ENCODE results near the gene ABCG2.
"Not testable (repeated sequence)": the region's sequence is repeated elsewhere in the genome, so short reads cannot be mapped to it uniquely, and the experiment has no call there.

Gene ABCG2

DNA sequence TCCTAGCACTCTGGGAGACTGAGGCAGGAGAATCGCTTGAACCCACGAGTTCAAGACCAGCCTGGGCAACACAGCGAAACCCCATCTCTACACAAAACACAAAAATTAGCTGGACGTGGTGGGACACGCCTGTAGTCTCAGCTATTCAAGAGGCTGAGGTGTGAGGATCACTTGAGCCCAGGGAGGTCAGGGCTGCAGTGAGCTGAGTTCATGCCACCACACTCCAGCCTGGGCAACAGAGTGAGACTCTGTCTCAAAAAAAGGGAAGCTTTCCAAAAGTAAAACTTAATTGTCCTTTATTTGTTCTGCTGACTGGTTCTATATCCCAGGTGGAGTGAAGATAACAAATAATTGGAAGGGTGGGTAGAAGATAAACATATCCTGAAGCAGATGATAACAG is 45.6 kb downstream of the ABCG2 start:
- DNase-seq (ENCODE audit: low spot score): no peak

DNA sequence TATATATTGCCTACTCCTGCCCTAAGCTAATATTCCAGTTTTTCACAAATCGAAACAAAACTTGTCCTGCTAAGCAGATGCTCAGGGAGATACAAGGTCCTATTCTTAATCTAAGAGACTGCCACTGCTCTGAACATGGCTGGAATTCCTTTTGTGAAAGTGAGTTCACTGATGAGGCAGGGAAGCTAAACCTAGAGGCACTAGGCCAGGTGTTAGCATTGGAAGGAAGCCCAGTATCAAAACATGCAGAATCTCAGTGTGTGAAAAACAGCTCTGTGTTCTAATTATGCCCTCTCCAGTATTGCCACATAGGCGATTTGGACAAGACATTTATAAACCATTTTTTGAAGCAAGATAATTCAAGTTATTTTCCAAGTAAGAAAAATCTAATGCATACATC is 47.6 kb downstream of the ABCG2 start:
- no peak for DNase-seq (ENCODE audit: low spot score)

DNA sequence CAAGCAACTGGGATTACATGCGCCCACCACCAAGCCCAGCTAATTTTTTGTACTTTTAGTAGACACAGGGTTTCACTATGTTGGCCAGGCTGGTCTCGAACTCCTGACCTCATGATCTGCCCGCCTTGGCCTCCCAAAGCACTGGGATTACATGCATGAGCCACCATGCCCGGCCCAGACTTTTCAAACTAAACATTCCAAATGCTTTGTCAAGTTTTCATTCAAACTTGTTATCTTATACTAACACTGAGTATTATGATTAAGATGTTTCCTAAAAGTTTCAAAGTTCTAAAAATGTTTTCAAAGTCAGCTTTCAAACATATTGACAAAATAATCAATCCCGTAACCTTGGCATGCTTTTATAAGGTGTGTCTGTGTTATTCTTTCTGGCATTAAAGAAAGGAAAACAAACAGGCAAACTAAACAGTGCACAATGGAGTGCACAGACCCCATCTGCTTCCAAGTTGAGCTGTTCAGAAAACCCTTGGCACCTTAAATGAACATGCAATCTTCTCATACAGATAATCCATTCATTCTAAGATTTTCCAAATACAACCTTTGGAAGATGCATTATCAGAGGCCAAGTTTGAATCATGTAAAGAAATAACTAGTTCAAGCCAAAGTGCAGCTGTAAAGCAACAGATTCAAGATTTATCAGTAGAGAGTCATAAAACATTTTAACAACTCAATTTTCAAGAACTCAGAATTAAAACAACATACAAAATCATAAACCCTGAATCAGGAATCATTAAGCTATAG is 49.1 kb downstream of the ABCG2 start:
- no peak for DNase-seq (ENCODE audit: low spot score)

DNA sequence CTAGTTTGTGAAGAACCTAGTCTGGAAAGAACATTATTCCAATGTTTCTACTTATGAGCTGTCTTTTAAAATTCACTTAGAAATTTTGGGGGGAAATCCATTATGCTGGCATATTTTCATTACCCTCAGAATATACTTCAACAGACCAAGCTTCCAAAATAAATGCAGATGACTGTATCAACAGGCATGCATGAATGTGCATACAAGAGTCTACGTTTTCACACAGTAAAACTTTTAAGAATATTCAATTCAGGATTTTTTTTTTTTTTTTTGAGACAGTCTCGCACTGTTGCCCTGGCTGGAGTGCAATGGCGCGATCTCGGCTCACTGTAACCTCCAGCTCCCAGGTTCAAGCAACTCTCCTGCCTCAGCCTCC is 49.7 kb downstream of the ABCG2 start:
- DNase-seq (ENCODE audit: low spot score): no peak

DNA sequence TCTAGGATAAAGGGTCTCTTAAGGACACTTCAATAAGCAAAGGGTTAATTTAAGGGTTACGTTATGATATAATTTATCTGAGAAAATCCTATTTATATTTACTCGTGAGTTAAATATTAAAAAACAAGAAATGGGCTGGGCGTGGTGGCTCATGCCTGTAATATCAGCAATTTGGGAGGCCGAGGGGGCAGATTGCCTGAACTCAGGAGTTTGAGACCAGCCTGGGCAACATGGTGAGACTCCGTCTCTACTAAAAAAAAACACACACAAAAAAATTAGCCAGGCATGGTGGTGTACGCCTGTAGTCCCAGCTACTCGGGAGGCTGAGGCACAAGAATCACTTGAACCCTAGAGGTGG is 50.4 kb downstream of the ABCG2 start:
- not testable (repeated sequence) for DNase-seq (ENCODE audit: low spot score)

DNA sequence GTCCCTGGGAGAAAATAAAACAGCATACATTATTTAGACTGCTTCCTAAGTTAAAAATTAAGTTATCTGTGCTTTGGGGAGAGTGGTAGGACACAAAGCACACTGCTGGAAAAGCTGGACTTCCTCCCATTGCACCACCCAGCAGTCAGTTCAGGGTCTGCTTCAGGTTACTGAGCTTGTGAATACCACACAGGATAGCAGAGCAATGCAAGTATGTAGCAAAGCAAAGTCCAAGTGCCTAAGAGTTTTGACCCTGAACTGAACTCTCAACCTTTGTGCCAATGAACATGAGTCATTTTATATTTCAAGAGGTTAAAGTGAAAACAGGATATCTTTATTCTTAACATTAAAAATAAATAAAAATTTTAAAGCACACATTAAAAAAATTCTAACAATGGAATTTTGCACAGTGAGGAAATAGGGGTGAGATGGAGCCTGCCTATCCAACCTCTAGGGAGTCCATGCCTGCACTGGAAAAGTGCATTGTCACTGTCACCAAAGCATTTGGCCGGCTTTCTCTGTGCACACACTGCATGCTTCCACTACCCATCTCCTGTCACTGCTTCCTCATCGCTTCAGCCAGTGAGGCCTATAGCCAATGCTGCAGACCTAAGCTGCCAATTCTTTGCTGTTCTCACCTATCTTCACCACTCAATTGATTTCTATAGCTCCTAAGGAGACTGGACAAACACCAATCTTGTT is 50.9 kb downstream of the ABCG2 start:
- no peak for DNase-seq (ENCODE audit: low spot score)

DNA sequence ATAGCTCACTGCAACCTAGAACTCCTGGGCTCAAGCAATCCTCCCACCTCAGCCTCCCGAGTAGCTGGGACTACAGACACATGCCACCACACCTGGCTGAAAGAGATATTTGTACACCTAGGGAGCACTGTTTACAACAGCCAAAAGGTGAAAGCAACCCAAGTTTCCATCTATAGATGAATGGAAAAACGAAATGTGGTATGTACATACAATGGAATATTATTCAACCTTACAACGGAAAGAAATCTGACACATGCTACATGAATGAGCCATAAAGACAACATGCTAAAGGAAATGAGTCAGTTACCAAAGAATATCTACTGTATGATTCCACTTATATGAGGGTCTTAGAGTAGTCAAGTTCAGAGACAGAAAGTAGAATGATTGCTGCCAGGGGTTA is 52.2 kb downstream of the ABCG2 start:
- no peak for DNase-seq (ENCODE audit: low spot score)

DNA sequence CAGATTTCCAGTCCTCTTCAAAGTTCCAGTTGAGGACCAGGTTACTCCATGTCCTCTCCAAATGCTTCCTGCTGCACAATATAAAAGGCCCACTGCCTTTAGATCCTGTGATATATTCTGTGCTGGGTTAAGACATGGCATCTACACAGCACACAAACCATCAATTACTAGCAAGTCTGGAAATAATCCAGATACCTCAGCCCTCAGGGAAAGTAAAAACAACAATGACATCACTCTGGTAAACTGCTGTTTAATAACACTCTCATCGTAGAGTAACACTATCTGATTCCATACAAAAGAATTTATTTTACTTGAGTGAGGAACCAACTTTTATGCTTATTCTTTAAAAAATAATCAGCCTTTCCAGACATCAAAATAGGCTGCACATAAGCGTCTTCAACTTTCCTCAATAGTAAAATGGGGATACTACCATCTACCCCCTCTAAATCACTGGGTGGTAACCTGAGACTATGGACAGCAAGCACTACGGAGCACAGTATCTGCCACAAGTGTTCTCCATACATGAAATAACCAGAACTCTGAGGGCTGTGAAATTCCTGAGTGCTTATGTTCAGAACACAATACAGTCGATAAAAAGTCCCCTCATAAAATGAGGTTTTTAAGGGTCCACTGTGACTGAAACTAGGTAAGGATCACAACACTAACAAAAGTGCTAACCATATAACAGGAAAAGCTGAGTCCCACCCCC is 53.4 kb downstream of the ABCG2 start:
- no peak for DNase-seq (ENCODE audit: low spot score)

DNA sequence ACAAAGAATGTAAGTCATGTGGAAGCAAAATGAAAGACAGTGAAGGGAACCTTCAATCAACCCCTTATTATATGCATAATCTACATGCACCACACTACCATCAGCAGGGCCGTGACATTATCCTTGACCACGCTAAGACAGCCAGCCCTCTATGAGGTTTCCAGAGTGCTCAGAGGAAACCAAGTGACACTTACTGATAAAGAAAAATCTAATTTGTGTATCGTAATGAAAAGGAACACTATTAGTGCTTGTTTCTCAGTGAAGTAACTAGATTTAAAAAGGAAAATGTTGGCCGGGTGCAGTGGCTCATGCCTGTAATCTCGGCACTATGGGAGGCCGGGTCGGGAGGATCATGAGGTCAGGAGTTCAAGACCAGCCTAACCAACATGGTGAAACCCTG is 56.4 kb downstream of the ABCG2 start:
- DNase-seq (ENCODE audit: low spot score): peak; percentile 57

DNA sequence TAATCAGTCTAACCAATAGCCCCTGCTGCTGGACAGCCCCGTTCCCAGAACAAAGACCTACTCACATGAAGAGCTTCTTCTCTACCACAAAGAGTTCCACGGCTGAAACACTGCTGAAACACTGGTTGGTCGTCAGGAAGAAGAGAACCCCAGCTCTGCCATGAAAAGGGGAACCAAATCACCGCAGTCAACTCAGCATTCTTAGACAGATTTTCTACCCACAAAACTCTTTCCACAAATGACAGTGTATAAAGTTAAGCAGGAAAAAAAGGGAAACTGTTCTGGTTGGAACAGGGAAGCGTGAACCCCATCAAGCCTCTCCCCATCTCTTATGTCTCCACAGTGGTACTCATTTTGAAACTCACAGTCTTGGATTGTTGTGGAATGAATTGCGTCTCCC is 57.3 kb downstream of the ABCG2 start:
- DNase-seq (ENCODE audit: low spot score): no peak

DNA sequence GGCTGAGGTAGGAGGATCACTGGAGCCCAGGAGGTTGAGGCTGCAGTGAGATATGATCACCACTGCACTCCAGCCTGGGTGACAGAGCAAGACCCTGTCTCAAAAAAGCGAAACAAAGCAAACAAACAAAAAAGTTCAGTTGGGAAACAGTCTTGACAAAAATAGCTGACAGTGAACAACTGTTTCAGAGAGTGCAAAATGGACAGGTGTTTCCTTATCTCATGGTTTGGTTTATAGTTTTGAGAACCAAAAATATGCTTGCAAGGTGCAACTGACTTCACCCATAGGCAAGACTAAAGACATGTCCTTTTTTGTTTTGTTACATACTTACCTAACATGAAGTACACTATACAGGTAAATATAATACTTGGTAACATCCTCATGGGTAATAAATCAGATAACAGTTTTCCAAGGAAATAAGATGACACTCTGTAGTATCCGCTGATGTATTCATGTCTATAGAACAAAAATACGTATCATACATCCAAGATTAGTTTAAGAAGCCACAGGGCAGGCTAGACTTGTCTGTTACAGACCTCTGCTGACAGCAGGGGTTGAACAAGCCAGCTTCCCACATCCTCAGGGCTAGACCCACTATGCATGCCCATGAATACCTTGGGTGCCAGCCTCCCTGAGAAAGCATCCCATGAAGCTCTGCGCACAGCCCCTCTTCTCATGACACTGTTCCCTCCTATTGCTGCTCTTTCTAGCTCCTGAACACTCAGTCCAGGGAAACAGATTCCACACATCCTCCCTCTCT is 59.3 kb downstream of the ABCG2 start:
- DNase-seq (ENCODE audit: low spot score): no peak

DNA sequence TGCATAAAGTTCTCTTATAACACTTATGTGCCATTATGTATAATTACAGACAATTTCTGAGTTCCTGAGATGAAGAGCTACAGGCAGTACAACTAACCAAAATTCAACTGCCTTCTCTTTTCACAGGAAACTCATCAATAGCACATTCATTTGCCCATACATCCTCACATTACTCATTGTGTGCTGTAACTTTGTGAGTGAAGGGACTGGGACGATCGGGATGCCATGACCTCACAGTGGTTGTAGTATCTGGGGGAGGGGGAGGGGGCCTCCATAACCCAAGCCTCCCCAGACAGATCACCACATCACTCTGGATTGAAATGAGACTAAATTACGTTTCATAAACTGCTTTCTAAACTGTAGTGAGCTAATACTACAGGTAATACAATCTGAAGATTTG is 60.7 kb downstream of the ABCG2 start:
- DNase-seq (ENCODE audit: low spot score): no peak

DNA sequence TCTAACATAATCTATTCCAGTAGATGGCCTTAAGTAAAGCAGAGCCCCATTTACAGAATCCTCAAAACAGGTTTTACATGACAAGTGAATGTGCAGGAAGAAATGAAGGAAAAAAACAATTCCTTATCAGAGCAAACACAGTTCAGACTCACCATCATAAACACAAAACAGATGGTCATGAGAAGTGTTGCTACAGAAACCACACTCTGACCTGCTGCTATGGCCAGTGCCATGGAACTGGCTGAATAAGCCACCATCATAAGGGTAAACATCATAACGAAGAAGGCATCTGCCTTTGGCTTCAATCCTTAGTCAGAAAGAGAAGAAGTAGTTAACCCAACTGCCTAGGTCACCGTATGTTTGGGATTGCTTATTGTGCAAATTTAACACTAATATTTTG is 61.1 kb downstream of the ABCG2 start:
- DNase-seq (ENCODE audit: low spot score): no peak

DNA sequence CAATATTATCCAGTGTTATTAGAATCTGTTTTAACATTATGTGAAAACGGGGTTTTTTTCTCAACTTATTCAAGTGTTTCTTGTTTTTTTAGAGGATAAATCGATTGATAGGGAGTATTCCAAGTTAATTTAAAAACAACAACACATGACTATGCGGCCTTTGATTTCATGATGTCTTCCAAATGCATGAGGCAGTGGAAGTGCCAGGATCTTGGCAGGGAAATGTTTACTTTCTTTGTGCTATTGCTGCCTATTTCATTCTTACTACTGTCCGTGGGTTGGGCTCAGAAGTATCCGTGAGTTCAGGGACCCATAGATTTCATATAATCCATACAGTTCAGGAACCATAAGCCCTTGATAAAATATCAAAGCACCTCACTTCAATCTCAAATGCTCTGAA is 64.6 kb downstream of the ABCG2 start:
- no peak for DNase-seq (ENCODE audit: low spot score)

DNA sequence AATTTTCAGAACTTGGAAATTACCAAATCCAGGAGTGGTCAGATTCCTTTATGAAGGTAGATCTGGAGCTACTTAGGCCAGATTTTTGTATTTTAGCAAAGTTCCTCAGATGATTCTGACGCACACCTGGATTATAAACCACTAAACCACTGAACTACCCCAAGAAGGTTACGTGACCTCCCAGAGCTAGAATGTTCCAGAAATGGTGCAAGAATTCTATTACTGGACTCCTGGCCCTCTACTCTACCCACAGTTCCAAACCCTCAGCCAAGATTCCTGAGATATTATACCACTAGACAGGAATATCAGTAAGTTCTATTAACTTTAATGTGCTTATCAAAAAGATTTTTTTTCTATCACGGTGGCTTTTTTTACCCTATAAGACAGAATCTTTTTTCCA is 67.1 kb downstream of the ABCG2 start:
- DNase-seq (ENCODE audit: low spot score): no peak

DNA sequence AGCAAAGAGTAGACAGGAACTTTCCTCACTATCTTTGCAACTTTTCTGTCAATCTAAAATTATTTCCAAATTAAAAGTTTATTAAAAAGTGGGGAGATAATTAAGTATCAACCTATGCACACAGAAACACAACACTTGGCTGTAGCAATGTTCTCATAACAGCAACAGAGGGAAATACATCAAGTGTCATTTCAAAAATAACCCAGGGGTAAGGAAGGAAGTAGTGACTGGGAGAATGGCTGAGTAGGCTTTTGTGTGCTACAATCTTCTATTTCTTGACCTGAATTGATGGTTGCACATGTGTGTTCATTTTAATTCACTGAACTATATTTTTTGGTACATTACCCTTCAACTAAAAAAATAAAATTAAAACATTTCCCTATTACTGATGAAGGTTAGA is 67.5 kb downstream of the ABCG2 start:
- DNase-seq (ENCODE audit: low spot score): no peak

DNA sequence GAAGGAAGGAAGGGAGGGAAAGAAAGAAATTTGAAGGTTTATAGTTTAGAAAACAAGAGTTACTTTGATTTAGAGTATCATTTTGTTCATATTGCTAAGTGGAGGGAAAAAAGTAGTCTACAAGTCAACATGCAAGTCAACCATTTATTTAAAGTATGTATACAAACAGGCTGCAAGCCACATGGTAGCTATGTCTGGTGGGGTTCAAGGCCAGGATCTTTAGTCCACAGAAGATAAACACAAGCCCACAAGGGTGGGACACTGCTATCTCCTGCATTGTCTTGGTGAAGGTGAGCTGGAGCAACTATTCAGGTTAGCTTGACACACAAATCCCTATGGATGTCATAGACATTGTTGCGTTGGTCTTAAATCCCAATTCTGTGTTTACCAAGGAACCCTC is 71.4 kb downstream of the ABCG2 start:
- DNase-seq (ENCODE audit: low spot score): no peak

DNA sequence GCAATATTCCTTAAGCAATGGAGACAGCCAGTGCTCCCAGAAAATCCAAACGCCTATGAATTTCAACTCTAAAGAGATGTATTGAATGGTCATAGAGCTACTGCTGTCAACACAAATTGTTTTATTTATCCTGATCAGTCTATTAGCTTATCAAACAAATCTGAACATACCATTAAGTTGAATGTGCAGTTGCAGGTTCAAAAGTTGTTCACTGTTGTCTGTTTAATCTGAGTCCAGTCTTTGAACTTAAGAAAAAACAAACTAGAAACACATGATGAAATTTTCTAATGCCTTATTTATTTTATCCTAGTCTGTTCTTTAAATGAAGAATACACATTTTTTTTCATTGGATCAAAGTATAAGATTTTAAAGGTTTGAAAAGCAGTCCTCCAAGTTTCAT is 77.8 kb downstream of the ABCG2 start:
- no peak for DNase-seq (ENCODE audit: low spot score)

DNA sequence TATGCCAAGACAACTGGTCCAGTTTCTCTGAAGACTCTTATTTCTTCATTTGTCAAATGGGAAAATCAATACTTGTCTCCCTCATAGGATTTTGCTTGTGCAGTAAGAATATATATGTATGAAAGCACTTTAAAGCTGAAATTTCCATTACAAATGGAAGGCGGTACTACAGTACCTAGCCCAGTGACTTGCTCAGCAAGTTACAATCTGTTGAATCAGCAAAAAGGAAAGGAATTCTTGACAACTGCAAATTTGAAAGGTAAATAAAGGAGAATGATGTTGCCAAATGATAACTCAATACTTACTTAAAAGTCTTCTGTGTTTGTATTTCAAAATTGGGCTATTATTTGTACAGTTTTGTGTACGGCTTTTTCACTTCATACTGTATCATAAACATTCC is 79.9 kb downstream of the ABCG2 start:
- DNase-seq (ENCODE audit: low spot score): no peak

DNA sequence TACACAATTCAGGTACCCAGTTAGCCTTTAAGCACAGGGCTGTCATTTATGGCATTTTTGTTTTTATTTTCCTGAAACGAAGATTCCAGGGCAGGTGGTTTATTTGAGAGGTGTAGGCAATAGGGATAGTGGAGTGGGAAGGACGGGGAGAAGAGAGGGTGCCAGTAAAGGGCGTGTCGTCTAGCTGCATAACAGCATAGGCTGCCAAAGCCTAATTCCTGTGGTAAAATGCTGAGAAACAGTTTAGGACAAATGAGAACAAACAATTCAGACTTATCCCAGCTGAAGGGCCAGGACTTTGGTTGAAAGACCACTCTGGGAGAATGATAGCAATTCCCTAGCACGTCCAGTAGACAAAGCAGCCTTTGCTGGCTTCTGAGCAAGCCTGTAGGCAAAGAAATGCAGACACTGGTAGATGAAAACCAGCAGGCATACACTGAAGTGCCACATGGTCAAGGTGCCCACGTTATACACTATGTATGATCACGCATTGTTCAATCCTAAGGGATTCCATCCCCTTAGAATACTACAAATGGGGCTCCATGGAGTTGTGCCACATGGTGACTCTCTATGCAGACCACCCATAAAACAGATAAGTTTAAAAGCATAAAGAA is 80.4 kb downstream of the ABCG2 start:
- DNase-seq (ENCODE audit: low spot score): no peak

DNA sequence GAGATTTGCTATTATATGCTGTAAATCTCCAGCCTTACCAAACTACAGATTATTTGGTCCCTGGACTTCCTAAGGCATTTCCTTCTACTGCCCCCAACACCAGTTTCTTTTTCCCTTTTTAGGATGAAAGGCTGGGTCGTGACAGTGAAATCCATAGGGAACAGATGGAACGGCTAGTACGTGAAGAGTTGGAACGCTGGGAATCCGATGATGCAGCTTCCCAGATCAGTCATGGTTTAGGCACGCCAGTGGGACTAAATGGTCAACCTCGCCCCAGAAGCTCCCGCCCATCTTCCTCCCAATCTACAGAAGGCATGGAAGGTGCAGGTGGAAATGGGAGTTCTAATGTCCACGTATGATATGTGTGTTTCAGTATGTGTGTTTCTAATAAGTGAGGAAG is 83.1 kb downstream of the ABCG2 start:
- DNase-seq (ENCODE audit: low spot score): no peak

DNA sequence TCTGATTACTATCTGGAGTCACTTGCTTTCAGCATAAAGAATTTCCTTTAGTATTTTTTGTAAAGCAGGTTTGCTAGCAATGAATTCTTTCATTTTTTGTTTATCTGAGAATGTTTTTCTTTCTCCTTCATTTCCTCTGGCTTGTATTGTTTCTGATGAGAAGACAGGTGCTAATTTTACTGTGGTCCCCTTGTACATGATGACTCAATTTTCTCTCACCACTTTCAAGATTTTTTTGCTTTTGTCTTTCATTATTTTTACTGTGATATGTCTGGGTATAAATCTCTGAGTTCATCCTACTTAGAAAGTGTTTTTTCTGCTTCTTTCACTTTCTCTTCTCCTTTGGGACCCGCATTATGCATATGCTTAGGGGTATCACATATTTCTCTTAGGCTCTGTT is 88.4 kb downstream of the ABCG2 start:
- no peak for DNase-seq (ENCODE audit: low spot score)

Data from SK-N-DZ (cell line).